HEK293T (cell line): ENCODE results near the gene TPP1.

Experiments used
- CTCF ChIA-PET: fragments of 350-600 bp; formaldehyde crosslinking; extraction: SDS; loops from one replicate; lab custom pipeline; 2021; ENCODE audit warnings: antibody characterized with exemption, inconsistent platforms; lab: Yijun Ruan, JAX
- POLR2A ChIA-PET: fragments of 350-600 bp; formaldehyde crosslinking; extraction: SDS; loops from one replicate; lab custom pipeline; 2020; ENCODE audit warnings: antibody characterized with exemption, inconsistent platforms; lab: Yijun Ruan, JAX
- DNase-seq: peaks from one replicate; pipeline ENCODE4 v3.0.0; 2012; ENCODE audit warnings: mixed read lengths; ENCODE audit errors: extremely low spot score
- ARNT ChIP-seq: fragments of 450-650 bp; IDR thresholded peaks from 2 replicates; pipeline ENCODE4 v1.6.1; 2017; ENCODE audit warnings: mild to moderate bottlenecking
- BHLHE40 ChIP-seq: fragments of 450-650 bp; IDR thresholded peaks from 2 replicates; pipeline ENCODE4 v1.6.1; 2016; ENCODE audit warnings: mild to moderate bottlenecking, moderate library complexity, borderline replicate concordance
- CTBP1 ChIP-seq: fragments of 450-650 bp; IDR thresholded peaks from 2 replicates; pipeline ENCODE4 v1.6.1; 2016; ENCODE audit warnings: borderline replicate concordance
- ELF4 ChIP-seq: fragments of 450-650 bp; IDR thresholded peaks from 2 replicates; pipeline ENCODE4 v1.6.1; 2017; ENCODE audit warnings: antibody characterized with exemption
- FOXA1 ChIP-seq: fragments of 450-650 bp; IDR thresholded peaks from 2 replicates; pipeline ENCODE4 v1.6.1; 2016; ENCODE audit warnings: mild to moderate bottlenecking
- FOXK2 ChIP-seq: fragments of 450-650 bp; IDR thresholded peaks from 2 replicates; pipeline ENCODE4 v1.6.1; 2016; ENCODE audit warnings: mild to moderate bottlenecking
- FOXM1 ChIP-seq: fragments of 450-650 bp; IDR thresholded peaks from 2 replicates; pipeline ENCODE4 v1.6.1; 2017; ENCODE audit warnings: mild to moderate bottlenecking, borderline replicate concordance
- HDGF ChIP-seq: fragments of 450-650 bp; IDR thresholded peaks from 2 replicates; pipeline ENCODE4 v1.6.1; 2017; ENCODE audit warnings: antibody characterized with exemption, borderline replicate concordance
- L3MBTL2 ChIP-seq: fragments of 450-650 bp; conservative IDR thresholded peaks from 2 replicates; pipeline ENCODE4 v1.6.1; 2016; ENCODE audit warnings: mild to moderate bottlenecking
- LEF1 ChIP-seq: fragments of 450-650 bp; IDR thresholded peaks from 2 replicates; pipeline ENCODE4 v1.6.1; 2017; ENCODE audit warnings: mild to moderate bottlenecking, borderline replicate concordance
- NFRKB ChIP-seq: fragments of 450-650 bp; IDR thresholded peaks from 2 replicates; pipeline ENCODE4 v1.6.1; 2016; ENCODE audit warnings: mild to moderate bottlenecking, moderate library complexity
- SP1 ChIP-seq: fragments of 450-650 bp; IDR thresholded peaks from 2 replicates; pipeline ENCODE4 v1.6.1; 2017
- SUZ12 ChIP-seq: fragments of 450-650 bp; IDR thresholded peaks from 2 replicates; pipeline ENCODE4 v1.6.1; 2016; ENCODE audit warnings: mild to moderate bottlenecking
- TARDBP ChIP-seq: fragments of 450-650 bp; IDR thresholded peaks from 2 replicates; pipeline ENCODE4 v1.6.1; 2016
- ZNF384 ChIP-seq: fragments of 450-650 bp; IDR thresholded peaks from 2 replicates; pipeline ENCODE4 v1.6.1; 2016
- TF ChIP-seq, protein P1 (sequence below): fragments of 450-650 bp; IDR thresholded peaks from 2 replicates; pipeline ENCODE4 v1.6.1; 2016

The TPP1 gene

DNA sequence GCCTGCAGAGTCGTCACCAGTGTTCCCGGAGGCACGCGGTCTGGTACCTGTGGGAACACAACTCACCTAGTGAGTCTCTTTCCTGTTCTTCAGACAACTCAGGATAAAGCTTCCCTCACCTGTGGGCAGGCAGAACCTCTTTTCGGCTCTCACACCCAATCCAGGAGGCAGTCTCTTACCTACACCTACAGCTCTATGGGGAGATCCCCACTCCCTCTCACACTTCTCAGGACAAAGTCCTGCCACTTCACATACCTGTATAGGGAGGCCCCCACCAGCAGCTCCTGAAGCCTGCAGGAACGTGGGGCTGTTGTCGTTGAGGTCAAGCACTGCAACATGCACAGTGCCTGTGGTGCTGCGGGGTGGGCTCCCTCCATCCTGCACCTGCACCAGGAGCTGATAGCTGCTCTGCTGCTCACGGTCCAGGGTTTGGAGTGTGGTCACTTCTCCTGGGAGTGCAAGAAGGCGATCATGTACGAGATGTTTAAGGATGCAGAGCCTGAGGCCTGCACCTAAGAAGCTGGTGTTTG is 12.2 kb upstream of the TPP1 start:
- TF ChIP-seq CTBP1 (no peak), TARDBP (no peak), SP1 (no peak), ELF4 (no peak), FOXM1 (no peak), SUZ12 (no peak), FOXA1 (no peak), ZNF384 (no peak), NFRKB (no peak), ARNT (no peak)
- POLR2A ChIA-PET = interaction anchor here (1.0 to 2.0 kb wide), 3 partner anchors 12 to 52 kb away, joined by 3 to 6 read pairs (median 6); partner anchors contain the start of genes MRPL17, TAF10 and TPP1
- no peak for DNase-seq
- CTCF ChIA-PET = interaction anchor here (0.7 kb wide), 1 partner anchor 348 kb away, joined by 3 read pairs; no protein-coding TSS in a partner anchor

DNA sequence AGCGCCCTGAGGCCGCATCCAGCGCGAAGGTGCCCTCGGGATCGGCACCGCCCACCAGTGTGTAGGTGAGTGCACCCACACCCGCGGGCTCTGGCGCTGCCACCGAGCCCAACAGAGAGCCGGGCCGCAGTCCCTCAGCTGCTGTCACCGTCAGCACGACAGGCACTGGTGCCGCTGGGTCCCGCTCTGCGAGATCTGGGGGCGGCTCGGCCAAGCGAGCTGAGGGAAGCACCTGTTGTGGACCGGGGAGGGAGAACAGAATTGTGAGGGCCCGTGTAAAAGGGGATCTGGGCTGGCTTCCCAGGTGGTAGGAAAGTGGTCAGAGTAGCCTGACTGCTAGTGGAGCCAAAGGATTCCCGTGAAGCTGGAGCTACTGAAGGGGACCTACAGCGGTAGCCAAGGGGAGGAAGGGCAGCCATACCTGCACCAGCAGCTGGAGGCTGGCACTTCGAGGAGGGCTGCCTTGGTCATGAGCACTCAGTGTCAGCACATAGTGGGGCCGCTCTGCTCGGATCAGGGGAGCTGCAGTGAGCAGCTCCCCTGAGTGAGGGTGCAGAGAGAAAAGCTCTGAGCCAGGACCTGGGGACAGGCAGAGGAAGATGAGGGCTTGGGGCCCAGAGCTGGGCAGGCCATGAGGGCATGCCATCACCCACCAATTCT is 11.5 kb upstream of the TPP1 start:
- no peak for TF ChIP-seq L3MBTL2
- no peak for TF ChIP-seq FOXM1
- TF ChIP-seq ARNT = no peak
- no peak for TF ChIP-seq LEF1
- TF ChIP-seq ZNF384 = no peak
- POLR2A ChIA-PET = interaction anchor here (1.2 to 2.0 kb wide), 2 partner anchors 11 to 19 kb away, joined by 6 read pairs; partner anchors contain the start of genes TAF10 and TPP1
- no peak for DNase-seq
- CTCF ChIA-PET = no interaction called here

DNA sequence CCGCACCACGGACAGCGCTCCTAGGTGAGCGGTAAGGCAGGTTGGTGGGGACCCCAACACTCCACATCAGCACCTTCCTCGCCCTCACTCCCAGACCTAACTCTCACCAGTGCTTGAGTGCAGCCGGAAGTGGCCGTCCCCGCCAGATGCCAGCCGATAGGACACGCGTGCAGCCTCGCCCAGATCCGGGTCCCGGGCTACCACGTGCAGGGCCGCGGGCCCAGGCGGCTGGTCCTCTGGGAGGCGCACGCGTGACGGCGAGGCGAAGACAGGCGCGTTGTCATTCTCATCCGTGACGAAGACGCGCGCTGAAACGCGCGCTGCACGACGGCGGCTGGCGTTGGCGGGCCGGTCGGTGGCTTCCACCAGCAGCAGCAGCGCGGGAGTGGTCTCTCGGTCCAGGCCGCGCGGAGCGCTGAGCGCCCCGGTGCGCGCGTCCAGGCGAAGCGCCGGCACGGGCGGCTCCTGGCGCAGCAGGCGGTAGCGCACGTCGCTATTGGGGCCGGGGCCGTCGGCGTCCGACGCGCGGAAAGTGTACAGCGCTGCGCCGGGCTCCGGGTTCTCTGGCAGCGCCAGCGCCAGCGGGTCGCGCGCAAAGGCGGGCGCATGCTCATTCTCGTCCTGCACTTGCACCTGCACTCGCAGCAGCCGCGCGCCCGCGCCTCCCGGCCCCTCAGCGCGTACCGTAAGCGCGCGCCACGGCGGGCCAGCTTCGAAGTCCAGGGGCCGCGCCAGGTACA is 10.8 kb upstream of the TPP1 start:
- POLR2A ChIA-PET = interaction anchor here (1.2 kb wide), 1 partner anchor 18 kb away, joined by 6 read pairs; the partner anchor contains the start of gene TAF10
- TF ChIP-seq ELF4 (no peak), CTBP1 (no peak), FOXM1 (no peak), ZNF384 (no peak), SP1 (no peak)
- CTCF ChIA-PET = no interaction called here
- DNase-seq = no peak

DNA sequence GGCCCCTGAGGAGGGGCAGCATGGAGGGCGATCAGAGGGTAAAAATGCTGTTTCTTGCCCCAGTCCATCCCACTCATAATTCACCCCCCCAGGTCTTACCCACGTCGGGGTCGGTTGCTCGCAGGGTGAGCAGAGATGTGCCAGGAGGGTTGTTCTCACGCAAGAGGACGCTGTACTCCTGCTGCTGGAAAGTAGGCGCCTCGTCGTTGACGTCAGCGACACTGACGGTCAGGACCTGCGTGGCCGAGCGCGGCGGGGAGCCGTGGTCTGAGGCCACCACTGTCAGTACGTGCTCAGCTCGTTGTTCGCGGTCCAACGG is 10.3 kb upstream of the TPP1 start:
- TF ChIP-seq CTBP1 (no peak), NFRKB (no peak), BHLHE40 (no peak), LEF1 (no peak), FOXA1 (no peak)
- ChIA-PET POLR2A (no interaction called here), CTCF (no interaction called here)
- no peak for DNase-seq

DNA sequence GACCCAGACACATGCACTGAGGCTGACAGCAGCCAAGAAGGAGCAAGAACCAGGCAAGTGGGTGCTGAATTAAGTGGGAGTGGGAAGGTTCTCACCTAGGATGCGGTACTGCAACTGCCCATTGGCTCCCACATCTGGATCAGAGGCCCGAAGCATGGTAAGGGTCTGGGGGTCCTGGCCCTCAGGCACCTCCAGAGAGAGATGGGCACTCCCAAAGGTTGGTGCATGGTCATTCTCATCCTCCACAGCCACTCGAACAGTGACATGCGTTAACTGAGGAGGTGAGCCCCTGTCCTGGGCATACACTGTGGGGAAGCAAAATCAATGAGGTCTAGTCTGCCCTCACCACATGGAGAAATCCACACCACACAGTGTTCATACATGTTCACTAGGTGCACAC is 9.3 kb upstream of the TPP1 start:
- TF ChIP-seq FOXA1 (no peak), BHLHE40 (no peak)
- DNase-seq = no peak
- POLR2A ChIA-PET = interaction anchor here (1.0 kb wide), 1 partner anchor 10 kb away, joined by 3 read pairs; no protein-coding TSS in a partner anchor
- CTCF ChIA-PET = no interaction called here

DNA sequence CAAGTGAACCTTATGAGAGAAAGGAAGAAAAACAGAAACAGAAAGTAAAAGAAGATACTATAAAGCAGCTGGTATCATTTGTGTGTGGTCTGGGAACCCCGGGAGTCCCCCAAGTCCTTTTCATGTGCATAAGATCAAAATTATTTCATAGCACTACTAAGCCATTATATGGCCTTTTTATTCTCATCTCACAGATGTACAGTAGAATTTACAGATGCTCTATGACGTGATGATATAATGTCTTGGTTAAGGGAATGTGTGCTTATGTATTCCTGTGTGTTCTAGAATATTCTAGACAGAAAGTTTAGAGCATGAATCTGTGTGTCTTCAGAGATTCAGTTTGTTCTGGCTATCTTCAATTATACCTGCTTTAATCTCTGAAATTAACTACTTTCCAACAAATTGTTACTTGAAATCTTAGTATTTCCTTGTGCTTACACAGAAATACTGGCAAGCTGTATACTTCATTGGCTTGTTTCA is 8.6 kb upstream of the TPP1 start:
- CTCF ChIA-PET = no interaction called here
- POLR2A ChIA-PET = interaction anchor here (0.8 to 1.0 kb wide), 2 partner anchors 11 to 18 kb away, joined by 3 read pairs; no protein-coding TSS in a partner anchor
- DNase-seq = no peak
- no peak for TF ChIP-seq FOXM1
- no peak for TF ChIP-seq ELF4
- TF ChIP-seq FOXA1 = no peak
- TF ChIP-seq ARNT = no peak
- TF ChIP-seq L3MBTL2 = no peak
- TF ChIP-seq LEF1 = no peak
- no peak for TF ChIP-seq TARDBP
- TF ChIP-seq, protein P1, sequence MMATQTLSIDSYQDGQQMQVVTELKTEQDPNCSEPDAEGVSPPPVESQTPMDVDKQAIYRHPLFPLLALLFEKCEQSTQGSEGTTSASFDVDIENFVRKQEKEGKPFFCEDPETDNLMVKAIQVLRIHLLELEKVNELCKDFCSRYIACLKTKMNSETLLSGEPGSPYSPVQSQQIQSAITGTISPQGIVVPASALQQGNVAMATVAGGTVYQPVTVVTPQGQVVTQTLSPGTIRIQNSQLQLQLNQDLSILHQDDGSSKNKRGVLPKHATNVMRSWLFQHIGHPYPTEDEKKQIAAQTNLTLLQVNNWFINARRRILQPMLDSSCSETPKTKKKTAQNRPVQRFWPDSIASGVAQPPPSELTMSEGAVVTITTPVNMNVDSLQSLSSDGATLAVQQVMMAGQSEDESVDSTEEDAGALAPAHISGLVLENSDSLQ = no peak
- no peak for TF ChIP-seq ZNF384
- no peak for TF ChIP-seq HDGF
- no peak for TF ChIP-seq NFRKB
- TF ChIP-seq CTBP1 = no peak

DNA sequence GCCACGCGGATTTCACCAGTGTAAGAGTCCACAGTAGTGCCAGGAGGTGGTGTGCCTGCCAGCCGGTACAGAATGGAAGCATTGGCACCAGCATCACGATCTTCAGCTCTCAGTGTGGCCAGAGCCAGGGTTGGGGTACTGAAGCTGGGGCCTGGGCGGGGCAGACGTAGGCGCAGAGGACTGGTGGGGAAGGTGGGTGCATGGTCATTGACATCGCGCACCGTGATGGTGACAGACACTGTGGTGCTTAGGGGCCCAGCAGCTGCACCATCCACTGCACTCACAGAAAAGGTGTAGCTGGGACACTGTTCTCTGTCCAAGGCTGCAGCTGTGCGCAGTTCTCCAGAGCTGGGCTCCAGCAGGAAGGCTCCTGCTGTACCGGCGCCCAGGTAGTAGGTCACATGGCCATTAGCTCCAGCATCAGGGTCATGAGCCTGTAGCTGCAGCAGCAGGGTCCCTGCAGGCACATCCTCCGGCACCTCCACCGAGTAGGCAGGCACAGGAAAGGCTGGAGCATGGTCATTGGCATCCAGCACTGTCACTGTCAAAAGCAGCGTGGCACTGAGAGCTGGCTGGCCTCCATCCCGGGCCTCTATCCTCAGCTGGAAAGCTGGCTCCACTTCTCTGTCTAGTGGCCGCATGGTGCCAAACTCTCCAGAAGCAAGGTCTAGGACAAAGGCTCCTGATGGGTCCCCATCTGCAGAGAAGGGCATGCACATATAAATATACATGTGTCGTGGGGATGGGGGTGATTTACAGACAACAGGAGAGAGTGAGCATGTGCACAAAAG is 7.9 kb upstream of the TPP1 start:
- ChIA-PET CTCF (no interaction called here), POLR2A (interaction anchor here (0.8 kb wide), 2 partner anchors 16 to 18 kb away, joined by 3 to 4 read pairs; no protein-coding TSS in a partner anchor)
- DNase-seq = no peak
- TF ChIP-seq FOXM1 = no peak
- no peak for TF ChIP-seq BHLHE40
- TF ChIP-seq FOXA1 = no peak
- no peak for TF ChIP-seq HDGF
- no peak for TF ChIP-seq FOXK2
- no peak for TF ChIP-seq L3MBTL2
- no peak for TF ChIP-seq SP1
